SIG-M5 treated with dmso at 0.1 percent for 504 hours (cell line): ENCODE measurements around the gene TMEM140.

Source experiments
- DNase-seq: peaks from one replicate; lab custom pipeline; 2025; ENCODE audit not compliant: unreplicated experiment; lab: John Stamatoyannopoulos, UW

TMEM140 gene

GRCh38 chr7:135211946-135212685, 64.2 kb downstream of the TMEM140 start:
- peak; percentile 57 for DNase-seq

- no peak for DNase-seq
Measured at GRCh38 chr7:135213831-135214230, 66.0 kb downstream of the TMEM140 start.

GRCh38 chr7:135215180-135215579, 67.3 kb downstream of the TMEM140 start:
- DNase-seq: no peak

DNA sequence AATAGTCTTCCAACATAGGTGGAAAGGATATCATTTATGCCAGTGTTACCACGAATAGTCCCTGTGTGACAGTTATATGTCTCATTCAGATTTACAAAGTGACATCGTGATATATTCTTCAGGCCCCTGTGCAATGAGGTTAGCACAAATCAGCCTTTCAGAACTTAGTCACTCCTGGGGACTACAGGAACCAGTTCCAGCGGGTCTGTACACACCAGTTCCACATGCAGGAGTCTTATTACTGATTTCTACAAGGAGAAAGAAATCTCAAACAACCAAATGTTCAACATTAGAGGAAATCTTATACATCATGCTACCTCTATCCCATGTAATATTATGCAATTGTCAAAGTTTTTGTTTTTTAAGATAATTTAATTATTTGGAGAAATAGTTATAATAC, 67.8 kb downstream of the TMEM140 start:
- DNase-seq: no peak
